Ascending aorta (tissue), 2 donors: Measurements from ENCODE around the gene SERPINA10. TPM values are rescaled to one million over a fixed set of nuclear protein-coding genes. Genes with fewer than 3 reads are reported as not detected.

Experiments used
- DNase-seq, 2 donors: peaks; one replicate each; pipeline ENCODE4 v3.0.0-alpha.2; 2019; ENCODE audit warnings: low spot score in 2 of 2
- H3K27ac ChIP-seq, 2 donors: fragments of 200-600 bp; sonication (generic); one replicate each; pipeline ENCODE4 v1.5.1; 2016 to 2017; ENCODE audit warnings: mild to moderate bottlenecking in 1 of 2
- H3K27me3 ChIP-seq: fragments of 200-600 bp; sonication (generic); one replicate; pipeline ENCODE4 v1.5.1; 2017
- H3K36me3 ChIP-seq, 2 donors: fragments of 200-600 bp; sonication (generic); one replicate each; pipeline ENCODE4 v1.5.1; 2016
- H3K4me1 ChIP-seq, 2 donors: fragments of 200-600 bp; sonication (generic); one replicate each; pipeline ENCODE4 v1.5.1; 2016 to 2017; ENCODE audit warnings: mild to moderate bottlenecking in 1 of 2
- H3K4me3 ChIP-seq, 2 donors: fragments of 200-600 bp; sonication (generic); one replicate each; pipeline ENCODE4 v1.5.1; 2016 to 2017; ENCODE audit warnings: mild to moderate bottlenecking in 1 of 2
- H3K9me3 ChIP-seq, 2 donors: fragments of 200-600 bp; sonication (generic); one replicate each; pipeline ENCODE4 v1.5.1; 2016
- CTCF ChIP-seq, 3 experiments: fragments of 200-600 bp in 2 of 3; fragments of 450-650 bp in 1 of 3; sonication (generic) in 2 of 3; IDR thresholded peaks; one replicate each; pipeline ENCODE4 v1.5.1; 2016 to 2019; ENCODE audit warnings: antibody characterized with exemption in 3 of 3, mild to moderate bottlenecking in 1 of 3, moderate library complexity in 1 of 3
- intact Hi-C: fragments of 100-400 bp; cut with DNase I; formaldehyde crosslinking; loops from one replicate; pipeline ENCODE4 v1.15.1; 2023
- total RNA-seq: library from RNA; depleted of rRNA; stranded (reverse); fragments of >200 nt; gene quantifications from one replicate; pipeline ENCODE4 v1.1.0, GENCODE V29; 2016

The SERPINA10 gene
- total RNA-seq, 1 donor from 2014 or later = not detected

DNA sequence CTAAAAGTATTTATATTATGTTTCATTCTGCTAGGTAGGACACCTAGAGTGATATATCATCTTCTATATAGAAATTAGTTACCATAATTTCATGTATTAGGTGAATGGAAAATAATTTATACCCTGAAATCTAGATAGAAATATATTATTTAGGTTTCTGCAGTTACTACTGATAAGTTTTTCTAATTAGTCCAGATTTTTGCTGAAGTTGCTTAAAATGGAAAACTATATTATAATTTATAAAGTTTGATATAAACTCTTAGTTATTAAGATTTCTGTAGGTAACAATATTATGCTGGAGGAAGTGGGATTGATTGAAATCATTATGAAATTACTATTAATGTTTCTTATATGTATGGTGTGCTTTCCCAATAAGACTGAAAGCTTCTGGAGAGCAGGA, 56.0 kb downstream of the SERPINA10 start:
- Histone ChIP-seq H3K4me3 (no peak overlapping the region), H3K36me3 (no peaks in the 10 kb centered on the region), H3K9me3 (no peaks in the 10 kb centered on the region), H3K4me1 (no peaks in the 10 kb centered on the region), H3K27ac (no peak overlapping the region), H3K27me3 (no peaks in the 10 kb centered on the region)
- intact Hi-C loops = no loop called here
- no peak for TF ChIP-seq CTCF (IDR thresholded peaks at IDR 0.05)
- no peak for DNase-seq

Other genes starting within 250 kb of the SERPINA10 start
- 104 TPM for gene DDX24, start 212.1 kb downstream of the SERPINA10 start, total RNA-seq
- gene IFI27L1, start 212.0 kb downstream of the SERPINA10 start, total RNA-seq = not detected
- 209 TPM for gene IFI27, start 182.5 kb downstream of the SERPINA10 start, total RNA-seq
- gene IFI27L2, start 163.7 kb downstream of the SERPINA10 start, total RNA-seq = 36.0 TPM
- gene PPP4R4, start 118.9 kb downstream of the SERPINA10 start, total RNA-seq = not detected
- not detected for gene SERPINA6, start 30.1 kb upstream of the SERPINA10 start, total RNA-seq
- gene SERPINA2, start 73.4 kb upstream of the SERPINA10 start, total RNA-seq = not detected
- gene SERPINA1, start 95.3 kb upstream of the SERPINA10 start, total RNA-seq = 34.3 TPM
- gene SERPINA11, start 159.5 kb upstream of the SERPINA10 start, total RNA-seq = not detected
- not detected for gene SERPINA9, start 182.9 kb upstream of the SERPINA10 start, total RNA-seq
- gene SERPINA12, start 216.2 kb upstream of the SERPINA10 start, total RNA-seq = not detected